H1 (cell line): Measurements from ENCODE around the gene COG4. TPM values are rescaled to one million over a fixed set of nuclear protein-coding genes. Genes with fewer than 3 reads are reported as not detected.
A peak's percentile ranks its signal among the peaks of the same experiment; 100 is the strongest.

ENCODE experiments used
- CTCF ChIA-PET: fragments of 300-600 bp; sonication (Branson Sonifier 250); formaldehyde crosslinking; loops from one replicate; lab custom pipeline; 2021; ENCODE audit not compliant: partially characterized antibody; lab: Charles Lee
- POLR2A ChIA-PET: fragments of 300-600 bp; sonication (Branson Sonifier 250); formaldehyde crosslinking; loops from one replicate; lab custom pipeline; 2021; ENCODE audit warnings: inconsistent platforms; ENCODE audit not compliant: partially characterized antibody; lab: Charles Lee
- DNase-seq, 2 experiments: peaks; one replicate each; pipeline versions ENCODE4 v3.0.0 to v3.0.0-alpha.2; 2010 to 2022; ENCODE audit warnings: low spot score in 2 of 2, low read depth in 1 of 2, mixed read lengths in 1 of 2
- FAIRE-seq: peaks from 2 replicates; lab custom pipeline; 2011; peaks lifted over from hg19 to GRCh38; lab: Jason Lieb, UNC
- H2AFZ ChIP-seq: 2 replicates; pipeline ENCODE4 v1.8.1; 2012; ENCODE audit warnings: low read length, inconsistent platforms
- H2AK5ac ChIP-seq: 2 replicates; pipeline ENCODE4 v1.6.1; 2013; ENCODE audit warnings: low read depth, low read length
- H2BK120ac ChIP-seq: replicated peaks from 2 replicates; pipeline ENCODE3; 2013; ENCODE audit warnings: low read depth, low read length, inconsistent platforms
- H2BK12ac ChIP-seq: 2 replicates; pipeline ENCODE4 v1.6.1; 2013; ENCODE audit warnings: low read depth, low read length
- H2BK15ac ChIP-seq: 2 replicates; pipeline ENCODE4 v1.6.1; 2013; ENCODE audit warnings: low read length
- H2BK20ac ChIP-seq: 2 replicates; pipeline ENCODE4 v1.6.1; 2013; ENCODE audit warnings: low read length
- H2BK5ac ChIP-seq: 2 replicates; pipeline ENCODE4 v1.6.1; 2013; ENCODE audit warnings: low read depth, low read length
- H3K14ac ChIP-seq: 2 replicates; pipeline ENCODE4 v1.6.1; 2013; ENCODE audit warnings: inconsistent platforms; ENCODE audit not compliant: insufficient read length
- H3K18ac ChIP-seq: 2 replicates; pipeline ENCODE4 v1.6.1; 2013; ENCODE audit warnings: low read length; ENCODE audit errors: extremely low read depth
- H3K23ac ChIP-seq: 2 replicates; pipeline ENCODE4 v1.6.1; 2013; ENCODE audit warnings: inconsistent platforms; ENCODE audit not compliant: insufficient read length
- H3K23me2 ChIP-seq: 2 replicates; pipeline ENCODE4 v1.6.1; 2013; ENCODE audit warnings: low read depth, low read length
- H3K27ac ChIP-seq: 2 replicates; pipeline ENCODE4 v1.6.1; 2011; ENCODE audit warnings: low read depth, low read length, inconsistent platforms
- H3K27me3 ChIP-seq, 4 experiments: replicated peaks in 1 of 4; 1 replicate in 1 of 4; 2 replicates in 3 of 4; pipeline versions ENCODE4 v1.6.1 to v1.8.1; 2011 to 2013; ENCODE audit warnings: low read length in 3 of 4, mild to moderate bottlenecking in 3 of 4, inconsistent platforms in 2 of 4, mixed read lengths in 2 of 4, moderate library complexity in 1 of 4; ENCODE audit not compliant: control insufficient read depth in 3 of 4, insufficient read depth in 3 of 4; ENCODE audit errors: extremely low read depth in 1 of 4
- H3K36me3 ChIP-seq, 4 experiments: 2 replicates each; pipeline versions ENCODE4 v1.6.1 to v1.8.1; 2011 to 2013; ENCODE audit warnings: mild to moderate bottlenecking in 4 of 4, low read length in 3 of 4, moderate library complexity in 2 of 4, control low read depth in 1 of 4, inconsistent platforms in 1 of 4; ENCODE audit not compliant: insufficient read depth in 4 of 4, control insufficient read depth in 2 of 4
- H3K4ac ChIP-seq: replicated peaks from 2 replicates; pipeline ENCODE3; 2013; ENCODE audit warnings: low read length, low read depth, mixed read lengths, inconsistent platforms; ENCODE audit not compliant: insufficient read length
- H3K4me1 ChIP-seq, 4 experiments: replicated peaks in 1 of 4; 1 replicate in 1 of 4; 2 replicates in 3 of 4; pipeline versions ENCODE4 v1.6.1 to v1.8.1; 2011 to 2013; ENCODE audit warnings: low read length in 3 of 4, inconsistent platforms in 2 of 4, mixed read lengths in 1 of 4; ENCODE audit not compliant: insufficient read depth in 4 of 4, control insufficient read depth in 3 of 4
- H3K4me2 ChIP-seq, 2 experiments: 2 replicates each; pipeline versions ENCODE4 v1.6.1 to v1.8.1; 2011 to 2013; ENCODE audit warnings: low read depth in 2 of 2, low read length in 2 of 2, control low read depth in 1 of 2, inconsistent platforms in 1 of 2, mild to moderate bottlenecking in 1 of 2; ENCODE audit not compliant: insufficient read depth in 1 of 2
- H3K4me3 ChIP-seq, 4 experiments: fragments of 200-600, 300-600 bp in 1 of 4; sonication (generic), shearing (Covaris generic), sonication (Bioruptor Twin) in 1 of 4; 2 replicates each; pipeline versions ENCODE4 v1.5.1 to v1.8.1; 2011 to 2016; ENCODE audit warnings: low read length in 4 of 4, low read depth in 3 of 4, control low read depth in 2 of 4, inconsistent platforms in 2 of 4, mild to moderate bottlenecking in 2 of 4, mixed read lengths in 1 of 4, moderate library complexity in 1 of 4; ENCODE audit not compliant: insufficient read depth in 2 of 4; ENCODE audit errors: extremely low read depth in 1 of 4
- H3K56ac ChIP-seq: replicated peaks from 2 replicates; pipeline ENCODE3; 2013; ENCODE audit warnings: low read depth, mild to moderate bottlenecking, mixed read lengths, low read length, inconsistent platforms; ENCODE audit not compliant: insufficient read length
- H3K79me1 ChIP-seq: 2 replicates; pipeline ENCODE4 v1.6.1; 2013; ENCODE audit warnings: low read depth, low read length, control low read depth
- H3K79me2 ChIP-seq, 2 experiments: 2 replicates each; pipeline versions ENCODE4 v1.6.1 to v1.8.1; 2012 to 2013; ENCODE audit warnings: low read length in 2 of 2, mild to moderate bottlenecking in 2 of 2, inconsistent platforms in 1 of 2; ENCODE audit not compliant: insufficient read depth in 2 of 2, control insufficient read depth in 1 of 2
- H3K9ac ChIP-seq, 4 experiments: replicated peaks in 1 of 4; 1 replicate in 1 of 4; 2 replicates in 3 of 4; pipeline versions ENCODE4 v1.6.1 to v1.8.1; 2011 to 2013; ENCODE audit warnings: low read depth in 3 of 4, low read length in 3 of 4, control low read depth in 2 of 4, mild to moderate bottlenecking in 2 of 4, moderate library complexity in 2 of 4, inconsistent platforms in 1 of 4; ENCODE audit errors: extremely low read depth in 1 of 4
- H3K9me3 ChIP-seq, 2 experiments: 2 replicates each; pipeline versions ENCODE4 v1.6.1 to v1.8.1; 2012 to 2013; ENCODE audit warnings: mild to moderate bottlenecking in 2 of 2, moderate library complexity in 2 of 2, control low read depth in 1 of 2, inconsistent platforms in 1 of 2, low read depth in 1 of 2, low read length in 1 of 2, mixed read lengths in 1 of 2; ENCODE audit not compliant: insufficient read depth in 2 of 2
- H4K20me1 ChIP-seq, 2 experiments: replicated peaks in 1 of 2; 2 replicates each; pipeline versions ENCODE3 to v1.8.1; 2011 to 2013; ENCODE audit warnings: inconsistent platforms in 2 of 2, low read length in 2 of 2, mild to moderate bottlenecking in 1 of 2; ENCODE audit not compliant: insufficient read depth in 2 of 2, control insufficient read depth in 1 of 2
- H4K5ac ChIP-seq: 2 replicates; pipeline ENCODE4 v1.6.1; 2013; ENCODE audit warnings: low read length, low read depth, mixed read lengths, inconsistent platforms; ENCODE audit not compliant: insufficient read length
- H4K8ac ChIP-seq: 2 replicates; pipeline ENCODE4 v1.8.0; 2013; ENCODE audit warnings: mild to moderate bottlenecking, moderate library complexity, low read length, inconsistent platforms; ENCODE audit not compliant: insufficient read depth; ENCODE audit errors: extremely low read depth
- H4K91ac ChIP-seq: replicated peaks from 2 replicates; pipeline ENCODE3; 2013; ENCODE audit warnings: low read length, mixed read lengths, inconsistent platforms; ENCODE audit not compliant: insufficient read length
- RFX5 ChIP-seq: IDR thresholded peaks from 2 replicates; pipeline ENCODE4 v1.6.1; 2011; ENCODE audit warnings: low read depth, low read length, improper control_type of control experiment, borderline replicate concordance
- WGBS, 2 experiments: shearing (Covaris generic) in 1 of 2; methylation state at CpG; one replicate each; pipeline versions ENCODE4 v1.1.6 to v1.1.7; 2013 to 2015; ENCODE audit warnings: low lambda C conversion rate in 2 of 2, mixed read lengths in 2 of 2, inconsistent platforms in 1 of 2, low coverage in 1 of 2, missing lambda C conversion rate in 1 of 2; ENCODE audit not compliant: insufficient replicate concordance in 2 of 2, insufficient coverage in 1 of 2, insufficient read length in 1 of 2; ENCODE audit errors: extremely low coverage in 1 of 2, missing lambda C conversion rate in 1 of 2; 5-methylcytosine and 5-hydroxymethylcytosine counted together
- polyA plus RNA-seq, 7 experiments: library from polyadenylated mRNA; depleted of rRNA in 3 of 7; stranded (reverse) in 5 of 7; unstranded in 2 of 7; fragments of >200 nt in 5 of 7; fragments of 200-250 nt in 2 of 7; gene quantifications; 1 replicate in 5 of 7; 2 replicates in 1 of 7; 4 replicates in 1 of 7; pipeline versions ENCODE4 v1.2.1 to v1.2.3, GENCODE V29; 2011 to 2013; ENCODE audit warnings: missing spikeins in 2 of 7, mixed read lengths in 2 of 7
- total RNA-seq: library from RNA; stranded (reverse); fragmentation: NEBNext Ultra II Directional; extraction: Animal tissue kit (Norgen Biotek cat#: 25700); gene quantifications from 2 replicates; pipeline ENCODE4 v1.2.1, GENCODE V29; 2021

Gene COG4
- total and polyA plus RNA-seq, 2 of the 8 experiments (the other 6 are each of a cell fraction or from before 2014, with no cell fraction given), result 46.1 to 50.2 TPM

DNA sequence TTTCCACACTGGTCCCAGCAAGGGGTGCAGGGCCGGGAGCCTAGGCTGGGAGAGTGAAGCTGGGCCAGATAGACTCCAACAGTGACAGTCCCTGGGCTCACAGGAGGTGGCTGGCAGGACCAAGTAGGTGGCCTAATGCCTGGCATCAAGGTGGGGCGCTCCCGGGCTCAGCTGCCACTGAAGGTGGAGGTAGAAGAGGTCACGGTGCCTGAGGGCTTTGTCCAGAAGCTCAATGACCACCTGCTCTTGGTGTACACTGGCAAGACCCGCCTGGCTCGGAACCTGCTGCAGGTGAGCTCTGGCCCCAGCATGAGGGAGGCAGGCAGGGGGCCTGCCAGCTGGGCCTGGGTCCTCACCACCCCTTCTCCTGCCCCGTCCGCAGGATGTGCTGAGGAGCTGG, 45.2 kb downstream of the COG4 start:
- H3K79me1 ChIP-seq, result no peaks in the 10 kb centered on the region
- H3K4me3 ChIP-seq, result no peak overlapping the region
- no peaks in the 10 kb centered on the region for H3K79me2 ChIP-seq
- WGBS, 2 experiments, result 92% methylated on average over 8 of the region's 8 CpGs; no CpG with 5 or more reads in 1 of the 2 experiments
- H3K9me3 ChIP-seq, result no peaks in the 10 kb centered on the region
- H2AFZ ChIP-seq, result no peak overlapping the region
- 0 out of 2 replicates have a peak overlapping the region, but pooled peaks have one; percentile 35 for H2BK5ac ChIP-seq
- DNase-seq, result no peak
- H4K20me1 ChIP-seq, result peaks cover 0 to 2% of the 10 kb centered on the region in 2 experiments
- no peaks in the 10 kb centered on the region for H3K27me3 ChIP-seq
- H3K18ac ChIP-seq, result no peak overlapping the region
- ChIA-PET POLR2A (interaction anchor here (0.6 to 1.9 kb wide), 9 partner anchors 8 to 102 kb away, joined by 3 to 6 read pairs (median 4); partner anchors contain the start of gene FCSK), CTCF (interaction anchor here (0.9 to 13.6 kb wide), 8 partner anchors 8 to 176 kb away, joined by 3 to 117 read pairs (median 6); no protein-coding TSS in a partner anchor)
- no peak overlapping the region for H4K91ac ChIP-seq
- no peak overlapping the region for H3K14ac ChIP-seq
- no peak overlapping the region for H3K23ac ChIP-seq
- peaks cover 0 to 8% (median under 1%) of the 10 kb centered on the region in 4 experiments; a peak in 2 of 7 replicates for H3K4me1 ChIP-seq
- H3K27ac ChIP-seq, result no peak overlapping the region
- no peak overlapping the region for H4K5ac ChIP-seq
- peaks cover 3 to 24% (median 9%) of the 10 kb centered on the region in 4 experiments; a peak in 5 of 8 replicates for H3K36me3 ChIP-seq
- H4K8ac ChIP-seq, result no peak overlapping the region
- H2BK20ac ChIP-seq, result no peak overlapping the region
- no peak overlapping the region for H3K4ac ChIP-seq
- H2BK15ac ChIP-seq, result no peak overlapping the region
- peaks cover 2% of the 10 kb centered on the region; the same call in 1 of the 2 replicates for H3K23me2 ChIP-seq
- FAIRE-seq, result no peak
- H2AK5ac ChIP-seq, result no peak overlapping the region
- no peak overlapping the region for H2BK12ac ChIP-seq
- H3K9ac ChIP-seq, result no peak overlapping the region
- TF ChIP-seq RFX5, result no peak
- no peak overlapping the region for H3K56ac ChIP-seq
- H3K4me2 ChIP-seq, result no peak overlapping the region
- no peak overlapping the region for H2BK120ac ChIP-seq
